GM12875 (cell line): ENCODE data around the gene RUNDC1.

ENCODE experiments used
- H3K4me3 ChIP-seq: one replicate; pipeline ENCODE4 v1.5.1; 2011; ENCODE audit warnings: low read depth, low read length, control low read depth
- TF ChIP-seq, protein P1 (sequence below): IDR thresholded peaks from 2 replicates; pipeline ENCODE4 v1.5.1; 2011; ENCODE audit warnings: low read depth, mild to moderate bottlenecking, control low read depth, inconsistent platforms, low read length, moderate library complexity, borderline replicate concordance; ENCODE audit not compliant: insufficient read depth

The RUNDC1 gene

GRCh38 chr17:43039646-43040045, 59.3 kb downstream of the RUNDC1 start:
- no peak overlapping the region for H3K4me3 ChIP-seq
- TF ChIP-seq, protein P1, sequence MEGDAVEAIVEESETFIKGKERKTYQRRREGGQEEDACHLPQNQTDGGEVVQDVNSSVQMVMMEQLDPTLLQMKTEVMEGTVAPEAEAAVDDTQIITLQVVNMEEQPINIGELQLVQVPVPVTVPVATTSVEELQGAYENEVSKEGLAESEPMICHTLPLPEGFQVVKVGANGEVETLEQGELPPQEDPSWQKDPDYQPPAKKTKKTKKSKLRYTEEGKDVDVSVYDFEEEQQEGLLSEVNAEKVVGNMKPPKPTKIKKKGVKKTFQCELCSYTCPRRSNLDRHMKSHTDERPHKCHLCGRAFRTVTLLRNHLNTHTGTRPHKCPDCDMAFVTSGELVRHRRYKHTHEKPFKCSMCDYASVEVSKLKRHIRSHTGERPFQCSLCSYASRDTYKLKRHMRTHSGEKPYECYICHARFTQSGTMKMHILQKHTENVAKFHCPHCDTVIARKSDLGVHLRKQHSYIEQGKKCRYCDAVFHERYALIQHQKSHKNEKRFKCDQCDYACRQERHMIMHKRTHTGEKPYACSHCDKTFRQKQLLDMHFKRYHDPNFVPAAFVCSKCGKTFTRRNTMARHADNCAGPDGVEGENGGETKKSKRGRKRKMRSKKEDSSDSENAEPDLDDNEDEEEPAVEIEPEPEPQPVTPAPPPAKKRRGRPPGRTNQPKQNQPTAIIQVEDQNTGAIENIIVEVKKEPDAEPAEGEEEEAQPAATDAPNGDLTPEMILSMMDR, result no peak

DNA sequence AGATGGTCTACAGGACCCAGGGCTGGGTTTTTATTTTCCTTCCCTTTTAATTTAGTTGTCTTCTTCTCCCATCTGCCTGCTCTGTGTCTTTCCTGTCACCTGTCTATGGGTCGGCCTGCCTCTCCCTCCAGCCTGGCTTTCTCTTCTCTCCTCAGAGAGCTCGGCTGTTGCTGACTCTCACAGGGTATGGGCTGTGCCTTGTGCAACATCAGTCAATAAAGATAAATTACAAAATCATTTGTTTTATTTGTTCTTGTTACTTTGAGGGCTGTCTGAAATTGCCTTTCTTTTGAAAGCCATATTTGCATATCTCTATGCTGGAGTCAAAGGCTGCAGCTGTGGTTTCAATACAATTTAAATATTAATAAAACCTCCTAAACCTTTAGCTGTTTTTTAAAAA, 60.3 kb downstream of the RUNDC1 start:
- no peak overlapping the region for H3K4me3 ChIP-seq
- TF ChIP-seq, protein P1, result no peak

GRCh38 chr17:43042025-43042628, 61.8 kb downstream of the RUNDC1 start:
- TF ChIP-seq, protein P1, result no peak
- H3K4me3 ChIP-seq, result no peak overlapping the region
